Cardiac muscle cell (in vitro differentiated cells and primary cell): ENCODE measurements around the gene GPR101. TPM values are rescaled to one million over a fixed set of nuclear protein-coding genes. Genes with fewer than 3 reads are reported as not detected.

Source experiments
- DNase-seq, 2 donors: peaks; one replicate each; pipeline versions ENCODE4 v3.0.0 to v3.0.0-alpha.2; 2010 to 2017; ENCODE audit warnings: low read depth in 1 of 2, low spot score in 1 of 2
- H3K27ac ChIP-seq: fragments of 200-600 bp; sonication (generic); 2 replicates; pipeline ENCODE4 v1.5.1; 2016
- H3K27me3 ChIP-seq: fragments of 200-600 bp; sonication (generic); 2 replicates; pipeline ENCODE4 v1.6.0; 2016; ENCODE audit warnings: control low read depth
- H3K36me3 ChIP-seq: fragments of 200-600 bp; sonication (generic); 2 replicates; pipeline ENCODE4 v1.5.1; 2016; ENCODE audit warnings: control low read depth
- H3K4me1 ChIP-seq: fragments of 200-600 bp; sonication (generic); 2 replicates; pipeline ENCODE4 v1.8.1; 2017; ENCODE audit warnings: low read depth, mild to moderate bottlenecking, mixed run types
- H3K4me3 ChIP-seq: fragments of 200-600 bp; sonication (generic); 2 replicates; pipeline ENCODE4 v1.5.1; 2016; ENCODE audit warnings: mild to moderate bottlenecking
- H3K9me3 ChIP-seq: fragments of 200-600 bp; sonication (generic); 2 replicates; pipeline ENCODE4 v1.5.1; 2017; ENCODE audit warnings: low read depth, mild to moderate bottlenecking, control low read depth
- CTCF ChIP-seq: IDR thresholded peaks from 2 replicates; pipeline ENCODE4 v1.5.1; 2012; ENCODE audit warnings: low read depth, mild to moderate bottlenecking, low read length
- polyA plus RNA-seq: library from polyadenylated mRNA; unstranded; fragments of >200 nt; fragmentation: Nextera tagmentation; extraction: Ambion mirVana; gene quantifications from 2 replicates; pipeline ENCODE4 v1.2.1, GENCODE V29; 2016
- total RNA-seq: library from RNA; depleted of rRNA; stranded (reverse); fragments of >200 nt; gene quantifications from 2 replicates; pipeline ENCODE4 v1.2.3, GENCODE V29; 2016

GPR101 gene
- total and polyA plus RNA-seq, 2 experiments from 2014 or later, result not detected

GRCh38 chrX:137043736-137044135 lies 9.9 kb upstream of the GPR101 start:
- Histone ChIP-seq H3K27me3 (peaks cover 7% of the 10 kb centered on the region), H3K4me1 (no peaks in the 10 kb centered on the region), H3K27ac (no peak overlapping the region), H3K9me3 (no peaks in the 10 kb centered on the region), H3K36me3 (no peaks in the 10 kb centered on the region), H3K4me3 (no peak overlapping the region)
- DNase-seq, result no peak
- TF ChIP-seq CTCF, result no peak

GRCh38 chrX:137041329-137041728 lies 7.5 kb upstream of the GPR101 start:
- Histone ChIP-seq H3K4me3 (no peak overlapping the region), H3K4me1 (no peaks in the 10 kb centered on the region), H3K36me3 (no peaks in the 10 kb centered on the region), H3K9me3 (no peaks in the 10 kb centered on the region), H3K27me3 (peaks cover 26% of the 10 kb centered on the region), H3K27ac (no peak overlapping the region)
- TF ChIP-seq CTCF, result no peak
- no peak for DNase-seq

- TF ChIP-seq CTCF, result no peak
- no peak for DNase-seq
- Histone ChIP-seq H3K4me3 (no peak overlapping the region), H3K27me3 (peaks cover 37% of the 10 kb centered on the region), H3K27ac (no peak overlapping the region), H3K4me1 (no peaks in the 10 kb centered on the region), H3K9me3 (no peaks in the 10 kb centered on the region), H3K36me3 (no peaks in the 10 kb centered on the region)
These were observed 6.5 kb upstream of the GPR101 start for GRCh38 chrX:137040113-137040794.

GRCh38 chrX:137034508-137034872 lies 695 bp upstream of the GPR101 start:
- H3K9me3 ChIP-seq, result no peaks in the 10 kb centered on the region
- H3K4me1 ChIP-seq, result no peaks in the 10 kb centered on the region
- H3K4me3 ChIP-seq, result no peak overlapping the region
- H3K27ac ChIP-seq, result no peak overlapping the region
- no peak for DNase-seq
- H3K36me3 ChIP-seq, result no peaks in the 10 kb centered on the region
- TF ChIP-seq CTCF, result no peak
- H3K27me3 ChIP-seq, result peaks cover 94% of the 10 kb centered on the region

GRCh38 chrX:137032841-137033773 lies 688 bp downstream of the GPR101 start:
- no peaks in the 10 kb centered on the region for H3K36me3 ChIP-seq
- H3K4me3 ChIP-seq, result peak overlapping the region; percentile 39
- H3K27me3 ChIP-seq, result peaks cover 98% of the 10 kb centered on the region
- no peak overlapping the region for H3K27ac ChIP-seq
- H3K9me3 ChIP-seq, result no peaks in the 10 kb centered on the region
- DNase-seq, result no peak
- no peaks in the 10 kb centered on the region for H3K4me1 ChIP-seq
- no peak for TF ChIP-seq CTCF
